A673 (cell line): ENCODE data around the gene MN1.

Experiments
- EZH2 ChIP-seq: fragments of 200-600 bp; sonication (generic); IDR thresholded peaks from 2 replicates; pipeline ENCODE4 v1.6.1; 2017; ENCODE audit warnings: borderline replicate concordance, low read depth, mild to moderate bottlenecking, mixed read lengths, antibody characterized with exemption, low read length; ENCODE audit not compliant: poor library complexity, severe bottlenecking
- TF ChIP-seq, protein P1 (sequence below): fragments of 300-800, 200-600 bp; sonication (generic); conservative IDR thresholded peaks from 2 replicates; pipeline ENCODE4 v1.5.1; 2017; ENCODE audit warnings: low read depth, mild to moderate bottlenecking, antibody characterized with exemption, low read length, moderate library complexity, mixed read lengths

GRCh38 chr22:27711756-27712155, 89.8 kb downstream of the MN1 start:
- TF ChIP-seq, protein P1, sequence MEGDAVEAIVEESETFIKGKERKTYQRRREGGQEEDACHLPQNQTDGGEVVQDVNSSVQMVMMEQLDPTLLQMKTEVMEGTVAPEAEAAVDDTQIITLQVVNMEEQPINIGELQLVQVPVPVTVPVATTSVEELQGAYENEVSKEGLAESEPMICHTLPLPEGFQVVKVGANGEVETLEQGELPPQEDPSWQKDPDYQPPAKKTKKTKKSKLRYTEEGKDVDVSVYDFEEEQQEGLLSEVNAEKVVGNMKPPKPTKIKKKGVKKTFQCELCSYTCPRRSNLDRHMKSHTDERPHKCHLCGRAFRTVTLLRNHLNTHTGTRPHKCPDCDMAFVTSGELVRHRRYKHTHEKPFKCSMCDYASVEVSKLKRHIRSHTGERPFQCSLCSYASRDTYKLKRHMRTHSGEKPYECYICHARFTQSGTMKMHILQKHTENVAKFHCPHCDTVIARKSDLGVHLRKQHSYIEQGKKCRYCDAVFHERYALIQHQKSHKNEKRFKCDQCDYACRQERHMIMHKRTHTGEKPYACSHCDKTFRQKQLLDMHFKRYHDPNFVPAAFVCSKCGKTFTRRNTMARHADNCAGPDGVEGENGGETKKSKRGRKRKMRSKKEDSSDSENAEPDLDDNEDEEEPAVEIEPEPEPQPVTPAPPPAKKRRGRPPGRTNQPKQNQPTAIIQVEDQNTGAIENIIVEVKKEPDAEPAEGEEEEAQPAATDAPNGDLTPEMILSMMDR: no peak
- no peak for TF ChIP-seq EZH2
